CD14-positive monocyte (primary cell): Measurements from ENCODE around the gene RNASE7. TPM values are rescaled to one million over a fixed set of nuclear protein-coding genes. Genes with fewer than 3 reads are reported as not detected.

Source experiments
- DNase-seq, 3 donors: peaks; one replicate each; pipeline ENCODE4 v3.0.0-alpha.2; 2011 to 2022
- H2AFZ ChIP-seq: 2 replicates; pipeline ENCODE4 v1.6.0; 2012; ENCODE audit warnings: mild to moderate bottlenecking, low read depth, low read length, inconsistent platforms; ENCODE audit not compliant: insufficient read depth, poor library complexity, severe bottlenecking
- H3K27ac ChIP-seq, 2 donors: 1 replicate in 1 of 2; 2 replicates in 1 of 2; pipeline ENCODE4 v1.5.1; 2012 to 2013; ENCODE audit warnings: low read length in 2 of 2, control low read depth in 1 of 2, inconsistent platforms in 1 of 2, low read depth in 1 of 2, mild to moderate bottlenecking in 1 of 2
- H3K27me3 ChIP-seq, 2 donors: one replicate each; pipeline versions ENCODE4 v1.6.0 to v1.6.1; 2011 to 2013; ENCODE audit warnings: low read length in 2 of 2; ENCODE audit not compliant: control insufficient read depth in 2 of 2, insufficient read depth in 2 of 2
- H3K36me3 ChIP-seq, 2 donors: replicated peaks in 1 of 2; 1 replicate in 1 of 2; 2 replicates in 1 of 2; pipeline versions ENCODE4 v1.5.1 to v1.6.1; 2012 to 2013; ENCODE audit warnings: low read length in 2 of 2, control low read depth in 1 of 2, inconsistent platforms in 1 of 2, mild to moderate bottlenecking in 1 of 2; ENCODE audit not compliant: insufficient read depth in 2 of 2, control insufficient read depth in 1 of 2
- H3K4me1 ChIP-seq, 2 donors: 1 replicate in 1 of 2; 2 replicates in 1 of 2; pipeline versions ENCODE4 v1.5.1 to v1.6.1; 2012 to 2013; ENCODE audit warnings: low read length in 2 of 2, control low read depth in 1 of 2, inconsistent platforms in 1 of 2, mild to moderate bottlenecking in 1 of 2, moderate library complexity in 1 of 2; ENCODE audit not compliant: insufficient read depth in 2 of 2, control insufficient read depth in 1 of 2
- H3K4me2 ChIP-seq: replicated peaks from 2 replicates; pipeline ENCODE3; 2012; ENCODE audit warnings: low read length, moderate library complexity, mild to moderate bottlenecking; ENCODE audit not compliant: poor library complexity, severe bottlenecking; ENCODE audit errors: extremely low read depth
- H3K4me3 ChIP-seq, 3 experiments: fragments of 200-600 bp in 1 of 3; sonication (generic) in 1 of 3; replicated peaks in 1 of 3; 1 replicate in 2 of 3; 2 replicates in 1 of 3; pipeline ENCODE4 v1.5.1; 2011 to 2013; ENCODE audit warnings: low read length in 3 of 3, mild to moderate bottlenecking in 3 of 3, control low read depth in 2 of 3, low read depth in 2 of 3, inconsistent platforms in 1 of 3, moderate library complexity in 1 of 3
- H3K79me2 ChIP-seq: 2 replicates; pipeline ENCODE4 v1.6.0; 2012; ENCODE audit warnings: mild to moderate bottlenecking, control low read depth, inconsistent platforms, low read length, moderate library complexity; ENCODE audit not compliant: insufficient read depth
- H3K9ac ChIP-seq: 2 replicates; pipeline ENCODE4 v1.6.0; 2017; ENCODE audit warnings: low read length, mild to moderate bottlenecking; ENCODE audit not compliant: insufficient read depth, poor library complexity, severe bottlenecking
- H3K9me3 ChIP-seq, 2 donors: replicated peaks in 1 of 2; 1 replicate in 1 of 2; 2 replicates in 1 of 2; pipeline versions ENCODE4 v1.5.1 to v1.6.1; 2012 to 2013; ENCODE audit warnings: low read length in 2 of 2, control low read depth in 1 of 2; ENCODE audit not compliant: control insufficient read depth in 1 of 2, insufficient read depth in 1 of 2
- H4K20me1 ChIP-seq: 2 replicates; pipeline ENCODE4 v1.6.0; 2012; ENCODE audit warnings: mild to moderate bottlenecking, low read length, control low read depth, moderate library complexity; ENCODE audit not compliant: insufficient read depth
- H3K27ac Mint-ChIP-seq, 7 donors: one replicate each; pipeline ENCODE4 v1.8.0; 2020; ENCODE audit warnings: mild to moderate bottlenecking in 7 of 7, mixed read lengths in 7 of 7, moderate library complexity in 6 of 7, inconsistent platforms in 2 of 7
- H3K27me3 Mint-ChIP-seq, 3 donors: one replicate each; pipeline ENCODE4 v1.8.0; 2021 to 2022; ENCODE audit warnings: low read depth in 3 of 3, mild to moderate bottlenecking in 3 of 3, mixed read lengths in 3 of 3, moderate library complexity in 3 of 3, inconsistent platforms in 1 of 3
- H3K36me3 Mint-ChIP-seq, 2 donors: one replicate each; pipeline ENCODE4 v1.8.0; 2020; ENCODE audit warnings: mixed read lengths in 2 of 2, inconsistent platforms in 1 of 2, mild to moderate bottlenecking in 1 of 2
- H3K4me1 Mint-ChIP-seq: one replicate; pipeline ENCODE4 v1.8.0; 2020; ENCODE audit warnings: mild to moderate bottlenecking, mixed read lengths
- H3K4me3 Mint-ChIP-seq, 2 donors: one replicate each; pipeline ENCODE4 v1.8.0; 2020; ENCODE audit warnings: mild to moderate bottlenecking in 2 of 2, mixed read lengths in 2 of 2, moderate library complexity in 1 of 2
- H3K9me3 Mint-ChIP-seq, 7 donors: one replicate each; pipeline ENCODE4 v1.8.0; 2020 to 2022; ENCODE audit warnings: mixed read lengths in 7 of 7, mild to moderate bottlenecking in 6 of 7, moderate library complexity in 6 of 7, inconsistent platforms in 2 of 7
- WGBS: methylation state at CpG from one replicate; pipeline ENCODE4 v1.1.5; 2013; ENCODE audit warnings: missing lambda C conversion rate; ENCODE audit not compliant: insufficient coverage; 5-methylcytosine and 5-hydroxymethylcytosine counted together
- intact Hi-C, 2 donors: fragments of 100-400 bp; cut with micrococcal nuclease; formaldehyde crosslinking; loops; one replicate each; pipeline versions ENCODE4 v1.15.0 to v1.15.1; 2023
- polyA plus RNA-seq, 3 donors: library from polyadenylated mRNA; depleted of rRNA in 1 of 3; unstranded in 2 of 3; stranded (reverse) in 1 of 3; fragments of 300-500 nt in 2 of 3; fragments of >200 nt in 1 of 3; fragmentation: Illumina TruSeq in 2 of 3; gene quantifications; 1 replicate in 2 of 3; 2 replicates in 1 of 3; pipeline ENCODE4 v1.2.3, GENCODE V29; 2012 to 2021
- TF ChIP-seq, protein P1 (sequence below): fragments of 200-600 bp; IDR thresholded peaks from one replicate; pipeline ENCODE4 v1.8.0; 2022; ENCODE audit warnings: antibody characterized with exemption, mild to moderate bottlenecking

The RNASE7 gene
- polyA plus RNA-seq, 3 donors, result not detected

DNA sequence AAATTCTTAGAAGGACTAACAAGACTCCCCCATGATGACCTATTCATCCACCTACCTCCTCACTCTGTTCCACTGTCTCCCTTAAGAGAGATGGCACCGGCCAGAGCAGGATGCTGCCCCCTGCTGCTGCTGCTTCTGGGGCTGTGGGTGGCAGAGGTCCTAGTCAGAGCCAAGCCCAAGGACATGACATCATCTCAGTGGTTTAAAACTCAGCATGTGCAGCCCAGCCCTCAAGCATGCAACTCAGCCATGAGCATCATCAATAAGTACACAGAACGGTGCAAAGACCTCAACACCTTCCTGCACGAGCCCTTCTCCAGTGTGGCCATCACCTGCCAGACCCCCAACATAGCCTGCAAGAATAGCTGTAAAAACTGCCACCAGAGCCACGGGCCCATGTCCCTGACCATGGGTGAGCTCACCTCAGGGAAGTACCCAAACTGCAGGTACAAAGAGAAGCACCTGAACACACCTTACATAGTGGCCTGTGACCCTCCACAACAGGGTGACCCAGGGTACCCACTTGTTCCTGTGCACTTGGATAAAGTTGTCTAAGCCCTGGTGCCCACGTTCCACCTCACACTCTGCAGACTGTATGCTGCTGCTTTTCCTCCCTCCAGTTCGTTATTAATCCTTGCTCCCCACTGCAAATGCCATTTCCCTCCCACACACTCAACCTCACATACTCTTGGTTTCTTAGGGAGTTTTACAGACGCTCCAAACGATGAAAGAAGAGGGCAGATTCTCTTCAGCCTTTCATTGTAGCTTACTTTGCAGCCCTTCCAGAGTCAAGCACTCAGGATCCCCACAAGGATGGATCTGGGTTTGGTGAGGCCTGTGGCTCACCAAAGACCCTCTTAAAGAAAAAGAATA lies 15.9 kb downstream of the RNASE7 start, which contains the start of gene RNASE8:
Gene RNASE8, plus strand, starts transcription at position 20 of the 873 bp plus-strand sequence. Its CDS starts 71 bp downstream, at position 91.
- Histone ChIP-seq H3K9me3 (no peaks in the 10 kb centered on the region), H3K79me2 (no peaks in the 10 kb centered on the region), H3K9ac (no peak within 1 kb of the TSS), H3K4me1 (no peaks in the 10 kb centered on the region), H2AFZ (no peak within 1 kb of the TSS), H3K36me3 (no peaks in the 10 kb centered on the region), H3K4me2 (no peak within 1 kb of the TSS), H3K4me3 (no peak within 1 kb of the TSS), H3K27me3 (peaks cover 0 to 6% of the 10 kb centered on the region in 2 donors), H3K27ac (no peak within 1 kb of the TSS), H4K20me1 (no peaks in the 10 kb centered on the region)
- intact Hi-C loops, result loop anchor here in 1 of 2 donors (5.0 kb wide), 1 partner anchor 41 kb away; no protein-coding TSS in a partner anchor
- WGBS, result 86% methylated on average over 6 of the region's 8 CpGs
- no peaks in the 10 kb centered on the region for H3K4me1 Mint-ChIP-seq
- H3K27me3 Mint-ChIP-seq, result peaks cover 5 to 10% (median 10%) of the 10 kb centered on the region in 3 donors
- H3K4me3 Mint-ChIP-seq, result no peak within 1 kb of the TSS
- no peaks in the 10 kb centered on the region for H3K36me3 Mint-ChIP-seq
- no peaks in the 10 kb centered on the region for H3K9me3 Mint-ChIP-seq
- TF ChIP-seq, protein P1, sequence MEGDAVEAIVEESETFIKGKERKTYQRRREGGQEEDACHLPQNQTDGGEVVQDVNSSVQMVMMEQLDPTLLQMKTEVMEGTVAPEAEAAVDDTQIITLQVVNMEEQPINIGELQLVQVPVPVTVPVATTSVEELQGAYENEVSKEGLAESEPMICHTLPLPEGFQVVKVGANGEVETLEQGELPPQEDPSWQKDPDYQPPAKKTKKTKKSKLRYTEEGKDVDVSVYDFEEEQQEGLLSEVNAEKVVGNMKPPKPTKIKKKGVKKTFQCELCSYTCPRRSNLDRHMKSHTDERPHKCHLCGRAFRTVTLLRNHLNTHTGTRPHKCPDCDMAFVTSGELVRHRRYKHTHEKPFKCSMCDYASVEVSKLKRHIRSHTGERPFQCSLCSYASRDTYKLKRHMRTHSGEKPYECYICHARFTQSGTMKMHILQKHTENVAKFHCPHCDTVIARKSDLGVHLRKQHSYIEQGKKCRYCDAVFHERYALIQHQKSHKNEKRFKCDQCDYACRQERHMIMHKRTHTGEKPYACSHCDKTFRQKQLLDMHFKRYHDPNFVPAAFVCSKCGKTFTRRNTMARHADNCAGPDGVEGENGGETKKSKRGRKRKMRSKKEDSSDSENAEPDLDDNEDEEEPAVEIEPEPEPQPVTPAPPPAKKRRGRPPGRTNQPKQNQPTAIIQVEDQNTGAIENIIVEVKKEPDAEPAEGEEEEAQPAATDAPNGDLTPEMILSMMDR, result no peak
- H3K27ac Mint-ChIP-seq, result peak within 1 kb of the TSS in 1 of 7 donors; percentile 13
- no peak for DNase-seq

DNA sequence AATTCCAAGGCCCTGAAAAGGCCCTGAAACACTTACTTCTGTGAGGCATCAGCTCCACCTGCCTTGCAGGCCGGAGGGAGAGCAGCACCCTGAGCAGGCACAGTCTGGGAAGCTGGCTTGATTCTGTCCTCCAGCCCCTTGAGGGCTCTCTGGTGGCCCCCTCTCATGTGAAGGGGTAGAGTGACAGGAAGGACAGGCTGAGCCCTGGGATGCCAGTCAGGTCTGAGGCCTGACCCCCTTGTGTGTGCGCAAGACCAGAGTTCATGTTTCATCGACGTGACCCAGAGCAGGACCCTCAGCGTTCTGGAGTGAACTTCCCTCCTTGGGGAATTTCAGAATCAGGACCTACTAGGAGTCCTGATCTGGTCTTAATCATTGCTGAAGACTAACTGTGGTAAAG lies 16.7 kb downstream of the RNASE7 start:
- peaks cover 5 to 11% (median 9%) of the 10 kb centered on the region in 3 donors for H3K27me3 Mint-ChIP-seq
- H3K27ac Mint-ChIP-seq, result no peak overlapping the region
- H3K4me1 ChIP-seq, result no peaks in the 10 kb centered on the region
- H2AFZ ChIP-seq, result no peak overlapping the region
- no peaks in the 10 kb centered on the region for H3K79me2 ChIP-seq
- H3K4me2 ChIP-seq, result no peak overlapping the region
- WGBS, result 98% methylated on average over 5 of the region's 5 CpGs
- H3K9ac ChIP-seq, result no peak overlapping the region
- peaks cover 0 to 8% of the 10 kb centered on the region in 2 donors for H3K27me3 ChIP-seq
- TF ChIP-seq, protein P1, result no peak
- intact Hi-C loops, result loop anchor here in 1 of 2 donors (5.0 kb wide), 1 partner anchor 42 kb away; no protein-coding TSS in a partner anchor
- no peak for DNase-seq
- no peaks in the 10 kb centered on the region for H4K20me1 ChIP-seq
- no peaks in the 10 kb centered on the region for H3K36me3 Mint-ChIP-seq
- H3K4me3 Mint-ChIP-seq, result no peak overlapping the region
- no peak overlapping the region for H3K4me3 ChIP-seq
- H3K36me3 ChIP-seq, result no peaks in the 10 kb centered on the region
- H3K9me3 ChIP-seq, result no peaks in the 10 kb centered on the region
- no peak overlapping the region for H3K27ac ChIP-seq
- no peaks in the 10 kb centered on the region for H3K4me1 Mint-ChIP-seq
- H3K9me3 Mint-ChIP-seq, result no peaks in the 10 kb centered on the region
